ENCODE measurements around the gene SGK2.

DNA sequence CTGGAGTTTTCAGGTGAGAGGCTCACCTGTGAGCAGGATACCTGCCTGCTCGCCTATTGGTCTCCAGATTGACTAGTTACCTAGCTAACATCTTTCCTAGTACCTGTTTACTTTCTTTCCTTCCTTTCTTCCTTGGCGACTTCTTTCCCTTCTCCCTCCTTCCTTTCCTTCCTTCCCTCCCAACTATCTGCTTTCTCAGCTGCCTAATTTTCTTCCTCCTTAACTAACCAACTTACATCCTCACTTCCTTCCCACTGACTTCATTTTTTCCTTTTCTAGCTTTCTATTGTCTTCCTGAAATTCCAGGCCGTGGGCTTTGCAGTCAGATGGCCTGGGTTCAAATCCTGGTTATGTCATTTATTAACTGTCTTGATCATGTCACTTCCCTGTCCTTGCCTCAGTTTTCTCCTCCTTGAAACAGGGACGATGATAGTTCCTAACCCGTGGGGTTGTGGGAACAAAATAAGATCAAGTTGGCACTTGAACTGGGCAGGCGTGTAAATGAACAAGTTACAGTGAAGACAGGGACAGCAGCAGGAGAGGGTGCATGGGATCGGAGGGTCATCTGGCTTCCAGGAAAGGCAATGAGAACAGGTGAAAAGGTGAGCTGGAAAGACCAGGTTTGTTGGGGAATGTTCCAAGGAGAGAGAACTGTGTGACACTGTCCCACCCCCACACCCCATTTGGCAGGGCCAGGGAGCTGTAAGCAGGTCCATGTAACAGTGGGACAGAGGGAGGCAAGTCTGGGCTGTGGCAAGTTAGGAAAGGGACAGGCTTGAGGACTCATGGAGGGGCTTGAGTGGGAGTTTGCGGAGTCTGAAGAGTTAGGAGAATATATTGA, 540 bp downstream of the SGK2 start:
- TF ChIP-seq, protein P1, sequence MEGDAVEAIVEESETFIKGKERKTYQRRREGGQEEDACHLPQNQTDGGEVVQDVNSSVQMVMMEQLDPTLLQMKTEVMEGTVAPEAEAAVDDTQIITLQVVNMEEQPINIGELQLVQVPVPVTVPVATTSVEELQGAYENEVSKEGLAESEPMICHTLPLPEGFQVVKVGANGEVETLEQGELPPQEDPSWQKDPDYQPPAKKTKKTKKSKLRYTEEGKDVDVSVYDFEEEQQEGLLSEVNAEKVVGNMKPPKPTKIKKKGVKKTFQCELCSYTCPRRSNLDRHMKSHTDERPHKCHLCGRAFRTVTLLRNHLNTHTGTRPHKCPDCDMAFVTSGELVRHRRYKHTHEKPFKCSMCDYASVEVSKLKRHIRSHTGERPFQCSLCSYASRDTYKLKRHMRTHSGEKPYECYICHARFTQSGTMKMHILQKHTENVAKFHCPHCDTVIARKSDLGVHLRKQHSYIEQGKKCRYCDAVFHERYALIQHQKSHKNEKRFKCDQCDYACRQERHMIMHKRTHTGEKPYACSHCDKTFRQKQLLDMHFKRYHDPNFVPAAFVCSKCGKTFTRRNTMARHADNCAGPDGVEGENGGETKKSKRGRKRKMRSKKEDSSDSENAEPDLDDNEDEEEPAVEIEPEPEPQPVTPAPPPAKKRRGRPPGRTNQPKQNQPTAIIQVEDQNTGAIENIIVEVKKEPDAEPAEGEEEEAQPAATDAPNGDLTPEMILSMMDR (conservative IDR thresholded peaks at IDR 0.05; ENCODE audit: low read depth, low read length), result no peak
- TF ChIP-seq EZH2 (IDR thresholded peaks at IDR 0.05; ENCODE audit: borderline replicate concordance, low read depth, low read length, poor library complexity, severe bottlenecking), result no peak
